NCI-H1092 (cell line): ENCODE data around the gene PRSS3.
"Not testable (repeated sequence)": the region's sequence is repeated elsewhere in the genome, so short reads cannot be mapped to it uniquely, and the experiment has no call there.

Source experiments
- DNase-seq: peaks from one replicate; lab custom pipeline; 2025; lab: John Stamatoyannopoulos, UW

PRSS3 gene

GRCh38 chr9:33795281-33795680 is at the start of gene PRSS3:
Gene PRSS3, plus strand, starts transcription at chr9:33795561. Its CDS starts 13 bp downstream, at chr9:33795574.
- no peak for DNase-seq

GRCh38 chr9:33748633-33749304 is 46.6 kb upstream of the PRSS3 start:
- DNase-seq = no peak

GRCh38 chr9:33749305-33749654 is 46.1 kb upstream of the PRSS3 start:
- not testable (repeated sequence) for DNase-seq

GRCh38 chr9:33750307-33750838 is 45.0 kb upstream of the PRSS3 start:
- DNase-seq = no peak

- no peak for DNase-seq
These were observed 44.5 kb upstream of the PRSS3 start for GRCh38 chr9:33750839-33751339.

GRCh38 chr9:33751536-33752129 is 43.7 kb upstream of the PRSS3 start:
- no peak for DNase-seq

GRCh38 chr9:33752130-33752637 is 43.2 kb upstream of the PRSS3 start:
- no peak for DNase-seq

- DNase-seq = not testable (repeated sequence)
These were observed 42.6 kb upstream of the PRSS3 start for GRCh38 chr9:33752789-33753188.

GRCh38 chr9:33759648-33760047 is 35.7 kb upstream of the PRSS3 start:
- not testable (repeated sequence) for DNase-seq

- DNase-seq = no peak
These were observed 33.0 kb upstream of the PRSS3 start for GRCh38 chr9:33762343-33762742.

GRCh38 chr9:33763709-33764108 is 31.7 kb upstream of the PRSS3 start:
- not testable (repeated sequence) for DNase-seq

GRCh38 chr9:33765411-33765810 is 29.9 kb upstream of the PRSS3 start:
- DNase-seq = no peak

GRCh38 chr9:33770156-33770880 is 25.0 kb upstream of the PRSS3 start:
- not testable (repeated sequence) for DNase-seq

GRCh38 chr9:33773135-33773534 is 22.2 kb upstream of the PRSS3 start:
- not testable (repeated sequence) for DNase-seq

- DNase-seq = not testable (repeated sequence)
These were observed 21.2 kb upstream of the PRSS3 start for GRCh38 chr9:33774074-33774659.

GRCh38 chr9:33776578-33776977 is 18.8 kb upstream of the PRSS3 start:
- DNase-seq = no peak

- peak; percentile 65 for DNase-seq
These were observed 16.5 kb upstream of the PRSS3 start for GRCh38 chr9:33778700-33779351.

GRCh38 chr9:33780276-33780675 is 15.1 kb upstream of the PRSS3 start:
- no peak for DNase-seq

GRCh38 chr9:33781736-33782135 is 13.6 kb upstream of the PRSS3 start:
- DNase-seq = no peak

- no peak for DNase-seq
These were observed 12.8 kb upstream of the PRSS3 start for GRCh38 chr9:33782395-33783152.

- DNase-seq = no peak
These were observed 9.4 kb upstream of the PRSS3 start for GRCh38 chr9:33785914-33786313.
